Neural cell (in vitro differentiated cells): ENCODE results near the gene PNPLA3. TPM values are rescaled to one million over a fixed set of nuclear protein-coding genes. Genes with fewer than 3 reads are reported as not detected.

Source experiments
- H2AFZ ChIP-seq: fragments of 200-600, 300-800 bp; sonication (generic), shearing (Covaris generic); 2 replicates; pipeline ENCODE4 v1.6.0; 2014; ENCODE audit warnings: low read depth, mild to moderate bottlenecking, antibody characterized with exemption, low read length, moderate library complexity
- H3F3A ChIP-seq: fragments of 200-600 bp; shearing (Covaris generic); 2 replicates; pipeline ENCODE4 v1.6.1; 2016; ENCODE audit warnings: mild to moderate bottlenecking, moderate library complexity, mixed read lengths, antibody characterized with exemption, low read length; ENCODE audit not compliant: insufficient read depth, poor library complexity, severe bottlenecking
- H3K27ac ChIP-seq: fragments of 200-600, 300-800 bp; sonication (generic), shearing (Covaris generic); 2 replicates; pipeline ENCODE4 v1.5.1; 2014; ENCODE audit warnings: mild to moderate bottlenecking, low read length, moderate library complexity
- H3K27me3 ChIP-seq: fragments of 300-800, 200-600 bp; sonication (generic), shearing (Covaris generic); 2 replicates; pipeline ENCODE4 v1.6.0; 2014; ENCODE audit warnings: mild to moderate bottlenecking, low read depth, low read length, moderate library complexity; ENCODE audit not compliant: insufficient read depth
- H3K36me3 ChIP-seq: fragments of 300-800, 200-600 bp; sonication (generic), shearing (Covaris generic); 2 replicates; pipeline ENCODE4 v1.5.1; 2014; ENCODE audit warnings: mild to moderate bottlenecking, antibody characterized with exemption, low read length, moderate library complexity; ENCODE audit not compliant: insufficient read depth
- H3K4me2 ChIP-seq: fragments of 300-800, 200-600 bp; sonication (generic), shearing (Covaris generic); 2 replicates; pipeline ENCODE4 v1.6.0; 2014; ENCODE audit warnings: mild to moderate bottlenecking, low read length
- H3K4me3 ChIP-seq: fragments of 300-800, 200-600 bp; sonication (generic), shearing (Covaris generic); 2 replicates; pipeline ENCODE4 v1.5.1; 2014; ENCODE audit warnings: mild to moderate bottlenecking, low read length, moderate library complexity
- H3K79me2 ChIP-seq: fragments of 200-600 bp; shearing (Covaris generic); replicated peaks from 2 replicates; pipeline ENCODE4 v1.6.0; 2014; ENCODE audit warnings: mild to moderate bottlenecking, low read length, moderate library complexity; ENCODE audit not compliant: insufficient read depth
- H3K9ac ChIP-seq: fragments of 300-800, 200-600 bp; sonication (generic), shearing (Covaris generic); 2 replicates; pipeline ENCODE4 v1.6.1; 2016; ENCODE audit warnings: mild to moderate bottlenecking, low read length, mixed read lengths
- H3K9me2 ChIP-seq: fragments of 200-600 bp; shearing (Covaris generic); 2 replicates; pipeline ENCODE4 v1.6.1; 2016; ENCODE audit warnings: mild to moderate bottlenecking, low read length, mixed read lengths; ENCODE audit not compliant: insufficient read depth
- H3K9me3 ChIP-seq: fragments of 200-600, 300-800 bp; sonication (generic), shearing (Covaris generic); 2 replicates; pipeline ENCODE4 v1.6.1; 2016; ENCODE audit warnings: mild to moderate bottlenecking, mixed run types, low read length, moderate library complexity, mixed read lengths
- H4K20me1 ChIP-seq: fragments of 200-600 bp; shearing (Covaris generic); 2 replicates; pipeline ENCODE4 v1.6.1; 2016; ENCODE audit warnings: mild to moderate bottlenecking, mixed run types; ENCODE audit not compliant: insufficient read depth
- CTCF ChIP-seq: fragments of 450-650 bp; IDR thresholded peaks from 2 replicates; pipeline ENCODE4 v1.5.1; 2014; ENCODE audit warnings: antibody characterized with exemption, mild to moderate bottlenecking, moderate library complexity; ENCODE audit not compliant: poor library complexity, severe bottlenecking
- EP300 ChIP-seq: fragments of 450-650 bp; conservative IDR thresholded peaks from 2 replicates; pipeline ENCODE4 v1.6.1; 2014; ENCODE audit warnings: antibody characterized with exemption, mild to moderate bottlenecking, moderate library complexity; ENCODE audit not compliant: poor library complexity, severe bottlenecking
- EZH2 ChIP-seq: fragments of 200-600, 300-800 bp; shearing (Covaris generic), sonication (generic); IDR thresholded peaks from 2 replicates; pipeline ENCODE4 v1.6.1; 2014; ENCODE audit warnings: antibody characterized with exemption, low read length, borderline replicate concordance, mild to moderate bottlenecking; ENCODE audit not compliant: insufficient read depth, poor library complexity, severe bottlenecking
- MXI1 ChIP-seq: fragments of 450-650 bp; conservative IDR thresholded peaks from 2 replicates; pipeline ENCODE4 v1.6.1; 2014; ENCODE audit warnings: antibody characterized with exemption, mild to moderate bottlenecking; ENCODE audit not compliant: poor library complexity, severe bottlenecking
- POLR2AphosphoS5 ChIP-seq: IDR thresholded peaks from 2 replicates; pipeline ENCODE4 v1.6.1; 2012
- RAD21 ChIP-seq: fragments of 450-650 bp; conservative IDR thresholded peaks from 2 replicates; pipeline ENCODE4 v1.6.1; 2014; ENCODE audit warnings: antibody characterized with exemption, mild to moderate bottlenecking, moderate library complexity
- REST ChIP-seq: IDR thresholded peaks from 2 replicates; pipeline ENCODE4 v1.6.1; 2012; ENCODE audit warnings: borderline replicate concordance
- SMC3 ChIP-seq: fragments of 450-650 bp; conservative IDR thresholded peaks from 2 replicates; pipeline ENCODE4 v1.6.1; 2014; ENCODE audit warnings: antibody characterized with exemption, mild to moderate bottlenecking, moderate library complexity; ENCODE audit not compliant: poor library complexity
- TAF1 ChIP-seq: IDR thresholded peaks from 2 replicates; pipeline ENCODE4 v1.6.1; 2012; ENCODE audit warnings: low read depth
- polyA plus RNA-seq: library from polyadenylated mRNA; depleted of rRNA; stranded (reverse); fragments of >200 nt; gene quantifications from 2 replicates; pipeline ENCODE4 v1.2.3, GENCODE V29; 2014

Gene PNPLA3
- polyA plus RNA-seq, 1 donor from 2014 or later = 6.5 TPM

GRCh38 chr22:43983808-43984207 lies 60.2 kb downstream of the PNPLA3 start:
- no peak overlapping the region for H3K27ac ChIP-seq
- no peaks in the 10 kb centered on the region for H3F3A ChIP-seq
- no peak overlapping the region for H3K4me2 ChIP-seq
- H3K9me3 ChIP-seq = no peaks in the 10 kb centered on the region
- H3K27me3 ChIP-seq = no peaks in the 10 kb centered on the region
- H3K9me2 ChIP-seq = no peaks in the 10 kb centered on the region
- no peaks in the 10 kb centered on the region for H3K36me3 ChIP-seq
- H3K79me2 ChIP-seq = no peaks in the 10 kb centered on the region
- no peak overlapping the region for H2AFZ ChIP-seq
- no peak overlapping the region for H3K4me3 ChIP-seq
- H4K20me1 ChIP-seq = no peaks in the 10 kb centered on the region
- no peak for TF ChIP-seq RAD21
- TF ChIP-seq EZH2 = no peak
- no peak for TF ChIP-seq SMC3
- TF ChIP-seq POLR2AphosphoS5 = no peak
- no peak for TF ChIP-seq REST
- no peak for TF ChIP-seq MXI1
- TF ChIP-seq CTCF = no peak
- TF ChIP-seq TAF1 = no peak
- no peak for TF ChIP-seq EP300
- H3K9ac ChIP-seq = no peak overlapping the region

GRCh38 chr22:43985532-43985931 lies 61.9 kb downstream of the PNPLA3 start:
- H3K9me2 ChIP-seq = no peaks in the 10 kb centered on the region
- no peaks in the 10 kb centered on the region for H4K20me1 ChIP-seq
- TF ChIP-seq SMC3 (no peak), MXI1 (no peak), REST (no peak), EZH2 (no peak), TAF1 (no peak), POLR2AphosphoS5 (no peak), EP300 (no peak), RAD21 (no peak)
- peaks cover 6% of the 10 kb centered on the region for H3K36me3 ChIP-seq
- H3K4me3 ChIP-seq = no peak overlapping the region
- H3K27ac ChIP-seq = no peak overlapping the region
- no peak overlapping the region for H3K4me2 ChIP-seq
- H3K27me3 ChIP-seq = no peaks in the 10 kb centered on the region
- H3K79me2 ChIP-seq = no peaks in the 10 kb centered on the region
- H3K9me3 ChIP-seq = no peaks in the 10 kb centered on the region
- no peak overlapping the region for H2AFZ ChIP-seq
- no peaks in the 10 kb centered on the region for H3F3A ChIP-seq
- no peak overlapping the region for H3K9ac ChIP-seq
